ENCODE data around the gene HYLS1.

Gene HYLS1

DNA sequence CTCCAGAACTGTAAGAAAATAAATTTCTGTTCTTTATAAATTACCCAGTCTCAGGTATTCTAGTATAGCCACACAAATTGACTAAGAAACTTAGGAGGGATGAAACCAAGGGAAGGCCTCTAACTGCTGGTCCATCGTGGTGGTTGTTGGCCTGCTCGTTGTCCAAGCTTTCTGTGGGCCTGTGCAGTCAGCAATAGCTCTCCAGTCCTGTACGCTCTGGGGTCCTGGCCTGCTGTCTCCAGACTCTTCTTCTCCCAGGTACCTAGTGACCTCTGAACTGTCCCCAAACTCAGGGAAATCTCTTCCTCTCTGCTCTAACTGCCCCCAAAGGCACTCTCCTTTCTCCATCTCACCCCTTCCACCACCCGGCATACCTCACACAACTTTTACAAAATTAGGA, 52.7 kb downstream of the HYLS1 start:
- H3K4me3 ChIP-seq (ENCODE audit: control insufficient read depth, low read depth, low read length): no peak overlapping the region
- TF ChIP-seq, protein P1, sequence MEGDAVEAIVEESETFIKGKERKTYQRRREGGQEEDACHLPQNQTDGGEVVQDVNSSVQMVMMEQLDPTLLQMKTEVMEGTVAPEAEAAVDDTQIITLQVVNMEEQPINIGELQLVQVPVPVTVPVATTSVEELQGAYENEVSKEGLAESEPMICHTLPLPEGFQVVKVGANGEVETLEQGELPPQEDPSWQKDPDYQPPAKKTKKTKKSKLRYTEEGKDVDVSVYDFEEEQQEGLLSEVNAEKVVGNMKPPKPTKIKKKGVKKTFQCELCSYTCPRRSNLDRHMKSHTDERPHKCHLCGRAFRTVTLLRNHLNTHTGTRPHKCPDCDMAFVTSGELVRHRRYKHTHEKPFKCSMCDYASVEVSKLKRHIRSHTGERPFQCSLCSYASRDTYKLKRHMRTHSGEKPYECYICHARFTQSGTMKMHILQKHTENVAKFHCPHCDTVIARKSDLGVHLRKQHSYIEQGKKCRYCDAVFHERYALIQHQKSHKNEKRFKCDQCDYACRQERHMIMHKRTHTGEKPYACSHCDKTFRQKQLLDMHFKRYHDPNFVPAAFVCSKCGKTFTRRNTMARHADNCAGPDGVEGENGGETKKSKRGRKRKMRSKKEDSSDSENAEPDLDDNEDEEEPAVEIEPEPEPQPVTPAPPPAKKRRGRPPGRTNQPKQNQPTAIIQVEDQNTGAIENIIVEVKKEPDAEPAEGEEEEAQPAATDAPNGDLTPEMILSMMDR (conservative IDR thresholded peaks at IDR 0.05; ENCODE audit: control insufficient read depth, insufficient read depth, low read depth, low read length): no peak
- no peak for DNase-seq (ENCODE audit: low read depth)

DNA sequence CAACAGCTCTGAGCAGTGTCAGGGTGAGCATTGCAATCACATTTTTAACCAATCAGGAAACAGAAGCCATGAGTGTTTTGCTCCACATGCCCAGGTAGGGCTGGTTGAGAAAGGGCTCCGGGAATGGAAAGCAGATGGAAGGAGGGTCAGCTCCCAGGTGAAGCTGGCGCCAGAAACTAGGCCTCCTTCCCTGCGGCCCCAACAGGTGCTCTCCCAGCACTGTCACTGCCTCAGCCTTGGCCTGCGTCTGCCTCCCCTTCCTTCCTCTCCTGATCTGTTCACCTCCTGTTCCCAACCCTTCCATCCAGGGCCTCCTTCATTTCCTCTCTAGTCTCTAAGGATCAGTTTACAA, 53.8 kb downstream of the HYLS1 start:
- no peak overlapping the region for H3K4me3 ChIP-seq (ENCODE audit: control insufficient read depth, low read depth, low read length)
- TF ChIP-seq, protein P1 (conservative IDR thresholded peaks at IDR 0.05; ENCODE audit: control insufficient read depth, insufficient read depth, low read depth, low read length): no peak
- no peak for DNase-seq (ENCODE audit: low read depth)

DNA sequence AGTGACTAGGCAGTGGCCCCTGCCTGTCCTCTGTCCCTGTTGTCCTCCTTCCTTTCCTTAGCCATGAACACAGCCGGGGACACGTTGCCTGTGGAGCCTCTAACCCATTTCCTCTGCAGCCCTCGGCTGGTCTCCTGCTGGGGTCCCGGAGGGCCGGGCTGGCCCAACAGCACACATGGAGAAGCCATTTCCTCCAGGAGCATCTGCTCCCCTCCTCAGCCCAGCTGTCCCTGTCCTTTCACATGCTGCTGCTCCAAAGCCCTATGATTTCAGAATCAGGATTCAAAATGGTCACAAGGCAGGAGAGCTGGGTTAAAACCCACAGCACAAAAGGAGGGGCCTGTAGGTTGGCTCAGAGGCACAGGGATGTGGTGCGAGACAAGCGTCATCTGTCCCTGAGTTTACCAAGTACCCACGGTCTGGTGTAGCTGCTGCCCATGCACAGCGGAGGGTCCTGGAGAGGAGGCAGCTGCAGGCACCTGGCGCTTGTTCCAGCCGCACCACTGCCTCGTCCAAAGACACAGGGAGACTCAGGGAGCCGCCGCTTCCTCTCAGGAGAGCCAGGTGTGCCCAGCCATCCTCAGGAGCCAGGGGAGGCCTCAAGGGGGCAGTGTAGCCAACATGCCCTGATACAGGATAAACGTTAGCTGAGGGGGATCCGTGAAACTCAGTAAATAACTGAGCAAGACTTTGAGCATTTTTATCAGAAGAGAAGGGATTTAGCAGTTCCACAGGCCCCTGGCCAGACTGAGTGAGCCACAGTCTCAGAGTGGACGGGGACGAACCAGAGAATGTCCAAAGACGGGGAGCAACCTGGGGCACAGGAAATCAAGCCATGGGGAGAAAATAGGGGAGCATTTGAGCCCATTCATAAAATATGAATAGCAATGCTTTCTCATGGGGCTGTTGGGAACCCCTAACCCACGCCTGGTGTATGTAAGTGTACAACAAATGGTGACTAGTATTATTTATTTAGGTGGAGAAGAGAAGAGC, 54.4 kb downstream of the HYLS1 start:
- peak; percentile 31 for DNase-seq (ENCODE audit: low read depth)
- H3K4me3 ChIP-seq (ENCODE audit: control insufficient read depth, low read depth, low read length): no peak overlapping the region
- TF ChIP-seq, protein P1 (conservative IDR thresholded peaks at IDR 0.05; ENCODE audit: control insufficient read depth, insufficient read depth, low read depth, low read length): peak; percentile 71

DNA sequence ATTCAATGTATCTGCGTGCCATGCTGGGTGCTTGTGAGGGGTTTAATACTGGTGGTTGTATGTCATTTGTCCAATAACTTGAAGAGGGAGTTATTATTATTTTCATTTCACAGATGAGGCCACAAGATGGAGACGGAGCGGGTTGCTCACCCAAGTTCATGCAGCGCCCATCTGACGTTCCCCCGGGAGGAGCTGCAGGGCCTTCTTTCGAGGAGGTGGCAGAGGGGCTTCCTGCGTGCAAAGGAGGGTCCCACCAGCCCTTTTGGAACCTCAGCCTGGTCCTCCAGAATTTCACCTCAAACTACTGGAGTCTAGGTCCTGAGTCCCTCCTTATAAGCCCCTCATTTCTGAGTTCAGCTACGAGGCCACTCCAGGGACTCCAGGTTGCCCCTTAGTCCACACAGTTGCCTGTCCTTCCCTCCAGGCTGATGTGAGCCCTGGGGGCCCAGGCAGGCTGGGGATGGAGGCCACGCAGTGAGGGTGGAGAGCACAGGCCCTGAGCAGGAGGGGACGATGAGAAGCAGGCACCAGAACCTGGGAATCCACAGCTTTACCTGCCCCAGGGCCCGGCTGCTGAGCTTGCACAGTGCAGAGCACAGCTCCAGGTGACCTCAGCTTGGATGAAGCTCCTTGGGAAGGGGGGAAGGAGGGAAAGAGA, 55.4 kb downstream of the HYLS1 start:
- TF ChIP-seq, protein P1 (conservative IDR thresholded peaks at IDR 0.05; ENCODE audit: control insufficient read depth, insufficient read depth, low read depth, low read length): no peak
- DNase-seq (ENCODE audit: low read depth): no peak
- no peak overlapping the region for H3K4me3 ChIP-seq (ENCODE audit: control insufficient read depth, low read depth, low read length)

DNA sequence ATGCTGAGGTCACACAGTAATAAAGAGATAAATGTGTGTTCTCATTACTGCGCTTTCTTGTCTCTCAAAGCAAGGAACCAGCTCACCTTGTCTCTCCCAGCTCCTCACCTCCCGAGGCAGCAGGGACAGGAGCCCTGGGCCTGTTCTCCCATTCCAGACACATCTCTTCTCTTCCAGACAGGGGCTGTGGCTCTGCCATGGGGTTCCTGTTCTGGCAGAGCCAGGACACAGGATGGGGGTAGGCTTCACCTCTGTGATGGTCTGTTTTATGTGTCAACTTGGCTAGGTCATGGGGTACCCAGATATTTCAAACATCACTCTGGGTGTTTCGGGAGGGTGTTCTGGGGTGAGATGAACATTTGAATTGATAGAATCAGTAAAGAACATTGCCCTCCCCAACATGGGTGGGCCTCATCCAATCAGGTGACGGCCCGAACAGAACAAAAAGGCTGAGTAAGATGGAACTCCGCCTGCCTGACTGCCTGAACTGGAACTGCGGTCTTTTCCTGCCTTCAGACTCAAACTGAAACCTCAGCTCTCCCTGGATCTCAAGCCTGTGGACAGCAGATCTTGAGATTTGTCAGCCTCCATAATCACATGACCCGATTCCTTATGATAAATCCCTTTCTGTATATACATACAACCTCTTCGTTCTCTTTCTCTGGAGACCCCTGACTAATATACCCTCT, 56.3 kb downstream of the HYLS1 start:
- TF ChIP-seq, protein P1 (conservative IDR thresholded peaks at IDR 0.05; ENCODE audit: control insufficient read depth, insufficient read depth, low read depth, low read length): no peak
- no peak for DNase-seq (ENCODE audit: low read depth)
- no peak overlapping the region for H3K4me3 ChIP-seq (ENCODE audit: control insufficient read depth, low read depth, low read length)

DNA sequence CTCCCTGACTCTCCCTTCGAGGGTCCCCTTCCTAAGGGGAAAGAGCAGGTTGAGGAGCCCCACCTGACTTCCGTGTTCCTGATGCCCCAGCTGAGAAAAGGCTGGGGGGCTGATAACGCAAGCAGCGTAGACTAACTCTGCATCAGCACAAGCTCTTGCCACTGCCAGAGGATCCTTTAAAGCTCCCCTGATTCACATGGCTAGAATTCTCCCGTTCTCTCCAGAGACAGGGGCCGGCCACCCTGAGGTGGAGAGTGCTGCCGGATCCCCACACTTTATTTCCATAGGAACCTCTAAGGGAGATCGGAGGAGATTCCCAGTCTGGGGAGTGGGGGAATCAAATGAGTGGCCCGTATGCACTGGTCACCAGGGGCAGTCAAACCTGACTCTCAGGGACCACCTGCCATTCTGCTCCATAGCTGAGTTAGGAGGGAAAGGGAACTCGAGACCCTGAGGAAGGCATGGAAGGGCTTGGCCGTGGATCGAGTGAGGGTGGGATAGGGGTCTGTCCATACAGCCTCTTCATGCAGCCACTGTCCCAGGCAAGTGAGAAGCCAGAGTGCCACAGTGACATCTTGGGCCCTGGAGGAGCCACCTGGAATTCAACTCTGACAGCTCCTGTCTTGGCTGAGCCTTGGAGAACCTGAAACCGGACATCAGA, 57.0 kb downstream of the HYLS1 start:
- TF ChIP-seq, protein P1 (conservative IDR thresholded peaks at IDR 0.05; ENCODE audit: control insufficient read depth, insufficient read depth, low read depth, low read length): no peak
- no peak overlapping the region for H3K4me3 ChIP-seq (ENCODE audit: control insufficient read depth, low read depth, low read length)
- DNase-seq (ENCODE audit: low read depth): no peak

All from fibroblast of mammary gland (primary cell).